Naive thymus-derived CD8-positive, alpha-beta T cell (primary cell): ENCODE data around the gene EFHD1. TPM values are rescaled to one million over a fixed set of nuclear protein-coding genes. Genes with fewer than 3 reads are reported as not detected.
"Not testable (repeated sequence)": the region's sequence is repeated elsewhere in the genome, so short reads cannot be mapped to it uniquely, and the experiment has no call there.

Source experiments
- ATAC-seq, 2 donors: fragments of 150-1000 bp; cut with Tn5 transposase in 1 of 2; sonication (Bioruptor Pico), chemical (Tn5 transposase) in 1 of 2; 1 replicate in 1 of 2; 2 replicates in 1 of 2; pipeline ENCODE4 v1.10.0; 2021; ENCODE audit warnings: mild to moderate bottlenecking in 2 of 2, moderate library complexity in 2 of 2
- POLR2A ChIA-PET: fragments of 350-600 bp; sonication (Branson Sonifier 250); formaldehyde crosslinking; loops from one replicate; lab custom pipeline; 2021; ENCODE audit warnings: antibody characterized with exemption; lab: Charles Lee
- DNase-seq, 10 donors: peaks; one replicate each; pipeline versions ENCODE4 v3.0.0 to v3.0.0-alpha.2; 2020 to 2022
- H3K27ac Mint-ChIP-seq, 10 donors: one replicate each; pipeline ENCODE4 v1.8.0; 2020 to 2022; ENCODE audit warnings: mild to moderate bottlenecking in 10 of 10, mixed read lengths in 10 of 10, moderate library complexity in 4 of 10, inconsistent platforms in 1 of 10
- H3K27me3 Mint-ChIP-seq, 5 donors: one replicate each; pipeline ENCODE4 v1.8.0; 2021 to 2022; ENCODE audit warnings: mixed read lengths in 5 of 5
- H3K36me3 Mint-ChIP-seq, 3 donors: one replicate each; pipeline ENCODE4 v1.8.0; 2020 to 2022; ENCODE audit warnings: mixed read lengths in 3 of 3, mild to moderate bottlenecking in 2 of 3, inconsistent platforms in 1 of 3
- H3K4me1 Mint-ChIP-seq, 4 donors: one replicate each; pipeline ENCODE4 v1.8.0; 2021 to 2022; ENCODE audit warnings: mixed read lengths in 4 of 4
- H3K4me3 Mint-ChIP-seq, 10 donors: one replicate each; pipeline ENCODE4 v1.8.0; 2020 to 2022; ENCODE audit warnings: mild to moderate bottlenecking in 10 of 10, mixed read lengths in 10 of 10, moderate library complexity in 6 of 10, inconsistent platforms in 1 of 10
- H3K9me3 Mint-ChIP-seq, 9 donors: one replicate each; pipeline ENCODE4 v1.8.0; 2020 to 2022; ENCODE audit warnings: mixed read lengths in 9 of 9, mild to moderate bottlenecking in 3 of 9, inconsistent platforms in 1 of 9, moderate library complexity in 1 of 9
- polyA plus RNA-seq, 3 donors: library from polyadenylated mRNA; unstranded; fragments of 300-500 nt; fragmentation: Illumina TruSeq; gene quantifications; one replicate each; pipeline ENCODE4 v1.2.3, GENCODE V29; 2021
- total RNA-seq, 8 experiments: library from RNA in 2 of 8; stranded (reverse) in 2 of 8; gene quantifications; one replicate each; pipeline ENCODE4 v1.2.3 and lab custom pipeline; 2021 to 2026

EFHD1 gene
- total and polyA plus RNA-seq, 5 experiments from 2014 or later: 2.5 to 6.9 (median 4.3) TPM

DNA sequence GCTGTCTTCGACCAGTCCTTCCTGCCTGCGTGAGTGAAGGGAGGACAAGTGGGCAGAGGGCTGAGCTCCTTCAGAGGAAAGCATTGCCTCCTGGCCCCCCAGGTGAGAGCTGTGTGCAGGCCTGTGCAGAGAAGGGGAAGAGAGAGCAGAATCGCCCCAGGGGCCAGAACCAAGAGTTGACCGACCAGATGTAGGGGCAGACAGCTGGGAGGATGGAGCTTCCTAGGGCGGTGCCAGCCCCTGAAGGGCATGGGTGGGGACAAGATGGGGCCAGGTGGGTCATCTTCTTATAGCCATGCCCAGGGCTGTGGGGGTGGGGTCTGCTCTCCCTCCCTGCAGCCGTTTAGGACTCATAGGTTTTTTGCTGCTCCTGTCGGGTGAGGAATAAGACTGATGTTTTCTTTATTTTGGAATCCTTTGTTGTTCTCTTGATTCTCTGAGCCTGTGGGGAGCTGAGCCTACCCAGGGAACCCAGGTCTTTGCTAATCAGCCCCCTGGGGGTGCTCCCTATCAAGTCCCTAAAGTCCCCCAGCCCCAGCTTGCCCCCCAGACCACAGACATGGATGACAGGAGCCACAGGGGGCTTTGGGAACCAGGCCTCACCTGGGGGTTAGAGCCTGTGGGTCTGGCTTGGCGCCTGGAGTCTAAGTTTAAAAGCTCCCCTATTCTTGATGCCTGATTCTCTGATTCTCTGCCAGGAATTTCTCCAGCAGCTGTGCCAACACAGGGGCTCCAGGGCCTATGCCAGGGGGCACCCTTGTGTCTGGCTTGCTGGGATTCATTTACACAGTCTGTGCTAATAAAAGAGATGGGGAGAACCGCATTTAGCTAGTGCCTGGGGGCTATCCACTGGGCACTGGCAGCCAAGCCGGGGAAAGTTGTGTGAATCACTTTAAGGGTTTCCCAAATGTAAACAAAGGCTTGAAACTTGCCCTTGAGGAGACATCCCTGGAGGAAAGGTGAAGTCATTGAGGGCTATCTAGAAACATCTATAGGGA, 9.3 kb upstream of the EFHD1 start:
- POLR2A ChIA-PET: interaction anchor here (0.7 kb wide), 1 partner anchor 662 kb away, joined by 3 read pairs; no protein-coding TSS in a partner anchor
- DNase-seq (no peak), ATAC-seq (no peak)
- no peak overlapping the region for H3K4me3 Mint-ChIP-seq
- peaks cover 0 to 17% (median 8%) of the 10 kb centered on the region in 5 donors for H3K27me3 Mint-ChIP-seq
- no peaks in the 10 kb centered on the region for H3K36me3 Mint-ChIP-seq
- H3K9me3 Mint-ChIP-seq: no peaks in the 10 kb centered on the region
- H3K27ac Mint-ChIP-seq: peak overlapping the region in 1 of 10 donors; percentile 52
- no peaks in the 10 kb centered on the region for H3K4me1 Mint-ChIP-seq

- H3K9me3 Mint-ChIP-seq: no peaks in the 10 kb centered on the region
- H3K27ac Mint-ChIP-seq: no peak overlapping the region
- ATAC-seq (no peak), DNase-seq (no peak)
- POLR2A ChIA-PET: no interaction called here
- H3K27me3 Mint-ChIP-seq: peaks cover 4 to 35% (median 14%) of the 10 kb centered on the region in 5 donors
- H3K4me3 Mint-ChIP-seq: no peak overlapping the region
- no peaks in the 10 kb centered on the region for H3K4me1 Mint-ChIP-seq
- no peaks in the 10 kb centered on the region for H3K36me3 Mint-ChIP-seq
These were observed 6.8 kb upstream of the EFHD1 start for GRCh38 chr2:232626584-232626983.

DNA sequence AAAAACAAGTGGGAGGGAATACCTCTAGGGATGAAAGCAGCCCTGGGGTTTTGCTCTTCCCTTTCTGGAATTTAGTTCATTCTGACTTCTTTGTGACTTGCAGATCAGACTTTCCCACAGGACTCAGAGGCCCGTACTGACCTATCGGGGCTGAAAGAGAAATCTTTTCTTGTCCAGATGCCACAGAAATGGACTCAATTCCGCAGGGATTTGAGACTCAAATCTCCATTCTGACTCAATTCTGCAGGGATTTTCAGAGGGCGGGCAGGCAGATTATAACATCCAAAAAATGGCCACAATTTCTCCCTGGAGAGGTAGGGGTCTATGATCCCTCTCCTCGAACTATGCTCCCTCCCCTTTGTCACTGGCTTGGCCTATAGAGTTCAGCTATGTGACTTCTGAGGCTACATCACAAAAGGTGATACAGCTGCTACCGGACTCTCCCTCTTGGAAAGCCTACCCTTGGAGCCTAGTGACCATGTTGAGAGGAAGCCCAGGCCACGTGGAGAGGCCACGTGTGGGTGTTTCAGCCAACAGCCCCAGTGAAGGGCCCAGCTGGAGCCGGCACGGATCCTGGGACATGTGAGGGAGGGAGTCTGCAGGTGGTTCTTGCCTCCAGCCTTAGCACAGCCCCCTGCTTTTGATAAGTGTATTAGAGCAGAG, 4.8 kb upstream of the EFHD1 start:
- POLR2A ChIA-PET: no interaction called here
- ATAC-seq: no peak
- Mint-ChIP-seq H3K27ac (no peak overlapping the region), H3K4me1 (peaks cover 5 to 8% (median 6%) of the 10 kb centered on the region in 4 donors), H3K27me3 (peaks cover 11 to 42% (median 24%) of the 10 kb centered on the region in 5 donors), H3K36me3 (peaks cover 0 to 2% (median 0%) of the 10 kb centered on the region in 3 donors), H3K9me3 (no peaks in the 10 kb centered on the region), H3K4me3 (no peak overlapping the region)
- DNase-seq: no peak

- no peaks in the 10 kb centered on the region for H3K9me3 Mint-ChIP-seq
- no peak overlapping the region for H3K4me3 Mint-ChIP-seq
- peaks cover 11 to 42% (median 24%) of the 10 kb centered on the region in 5 donors for H3K27me3 Mint-ChIP-seq
- DNase-seq (no peak), ATAC-seq (no peak)
- H3K36me3 Mint-ChIP-seq: peaks cover 0 to 2% (median 0%) of the 10 kb centered on the region in 3 donors
- H3K4me1 Mint-ChIP-seq: peaks cover 5 to 8% (median 6%) of the 10 kb centered on the region in 4 donors
- H3K27ac Mint-ChIP-seq: no peak overlapping the region
- POLR2A ChIA-PET: no interaction called here
These were observed 4.3 kb upstream of the EFHD1 start for GRCh38 chr2:232629129-232629475.

GRCh38 chr2:232632229-232632903, 1.0 kb upstream of the EFHD1 start:
- peaks cover 0 to 6% (median 2%) of the 10 kb centered on the region in 3 donors for H3K36me3 Mint-ChIP-seq
- no peak for ATAC-seq
- POLR2A ChIA-PET: interaction anchor here (0.8 to 1.0 kb wide), 2 partner anchors 27 to 39 kb away, joined by 3 to 4 read pairs; no protein-coding TSS in a partner anchor
- H3K27me3 Mint-ChIP-seq: peaks cover 15 to 60% (median 32%) of the 10 kb centered on the region in 5 donors
- peaks cover 0 to 2% (median 0%) of the 10 kb centered on the region in 9 donors for H3K9me3 Mint-ChIP-seq
- peak overlapping the region in 2 of 10 donors; percentile 36 to 67 for H3K27ac Mint-ChIP-seq
- H3K4me1 Mint-ChIP-seq: peaks cover 5 to 13% (median 8%) of the 10 kb centered on the region in 4 donors
- DNase-seq: no peak
- peak overlapping the region; percentile 42 to 77 (median 60) for H3K4me3 Mint-ChIP-seq

DNA sequence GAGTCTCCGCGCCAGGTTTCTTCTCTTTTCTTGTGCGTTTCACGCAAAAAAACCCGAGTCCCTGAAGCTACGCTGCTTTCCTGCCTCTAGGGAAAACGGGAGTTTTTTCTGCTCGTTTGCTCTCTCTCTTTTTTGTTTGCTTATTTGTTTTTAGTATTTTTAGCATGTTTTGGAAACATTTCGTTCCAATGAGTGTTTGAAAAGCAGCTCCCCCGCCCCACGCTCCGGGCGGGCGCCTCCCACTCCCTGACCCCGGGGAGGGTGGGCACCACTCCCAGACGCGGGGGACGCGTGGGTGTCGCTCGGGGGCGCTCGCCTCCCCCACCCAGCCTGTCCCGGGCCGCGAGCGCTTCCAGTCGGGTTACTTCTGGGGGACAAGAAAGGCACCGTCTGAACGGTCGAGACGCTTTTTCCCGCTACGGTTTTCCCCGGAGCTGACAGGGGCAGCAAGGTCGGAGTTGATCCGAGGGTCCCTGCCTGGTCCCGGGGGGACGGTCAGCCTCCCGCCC, 446 bp upstream of the EFHD1 start:
- DNase-seq (no peak), ATAC-seq (peak; percentile 18 to 40)
- Mint-ChIP-seq H3K27ac (peak overlapping the region in 1 of 10 donors; percentile 36), H3K4me1 (peaks cover 5 to 13% (median 8%) of the 10 kb centered on the region in 4 donors), H3K4me3 (peak overlapping the region; percentile 42 to 77 (median 60)), H3K27me3 (peaks cover 15 to 59% (median 31%) of the 10 kb centered on the region in 5 donors), H3K36me3 (peaks cover 0 to 6% (median 2%) of the 10 kb centered on the region in 3 donors), H3K9me3 (peaks cover 0 to 2% (median 0%) of the 10 kb centered on the region in 9 donors)
- POLR2A ChIA-PET: interaction anchor here (0.8 to 1.0 kb wide), 2 partner anchors 28 to 39 kb away, joined by 3 to 4 read pairs; no protein-coding TSS in a partner anchor

DNA sequence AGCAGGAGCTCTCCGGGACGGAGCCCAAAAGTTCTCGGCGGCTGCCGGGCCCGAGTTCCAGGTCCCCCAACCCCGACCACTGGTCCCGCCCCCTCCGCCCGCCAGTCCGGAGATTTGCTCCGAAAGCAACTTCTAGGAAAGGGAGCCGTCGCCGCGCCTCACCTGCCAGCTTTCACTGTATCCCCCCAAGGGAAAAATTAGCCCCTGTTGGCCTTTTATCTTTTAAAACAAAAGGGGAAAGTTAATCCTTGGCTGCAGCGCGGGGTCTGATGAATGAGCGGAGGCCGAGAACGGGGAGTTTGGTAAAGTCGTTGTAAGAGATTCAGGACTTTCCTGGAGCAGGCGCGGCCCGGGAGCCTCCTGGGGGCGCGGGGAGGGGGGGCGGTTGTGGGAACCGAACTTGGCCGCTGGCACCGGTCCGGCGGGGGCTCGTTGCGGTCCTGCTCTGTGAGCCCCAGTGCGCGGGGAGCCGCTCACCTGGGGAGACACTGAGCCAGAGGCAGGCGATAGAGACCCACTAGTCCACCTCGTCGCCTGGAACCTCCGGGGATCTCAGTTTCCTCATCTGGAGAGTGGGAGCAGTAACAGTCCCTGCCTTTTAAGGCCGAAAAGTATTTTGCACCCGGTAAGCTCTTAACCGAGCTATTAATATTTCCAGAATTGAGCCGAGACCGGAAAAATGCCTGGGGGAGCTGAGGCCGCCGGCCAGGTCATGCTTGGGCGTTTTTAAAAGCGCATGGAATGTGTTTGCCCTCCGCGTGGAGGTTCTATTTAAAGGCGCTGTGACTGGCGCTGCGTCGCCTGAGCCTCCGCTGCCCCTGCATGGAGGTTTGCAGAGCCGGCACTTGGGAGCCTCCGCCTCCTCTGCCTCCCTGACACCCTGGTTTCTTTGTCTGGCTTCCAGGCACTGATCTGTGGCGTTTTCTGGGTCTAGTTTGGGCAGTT, 1.1 kb downstream of the EFHD1 start:
- no peak for DNase-seq
- peak overlapping the region in 2 of 10 donors; percentile 20 to 67 for H3K27ac Mint-ChIP-seq
- H3K4me1 Mint-ChIP-seq: peaks cover 5 to 13% (median 8%) of the 10 kb centered on the region in 4 donors
- H3K9me3 Mint-ChIP-seq: peaks cover 0 to 2% (median 0%) of the 10 kb centered on the region in 9 donors
- ATAC-seq: no peak
- H3K4me3 Mint-ChIP-seq: peak overlapping the region; percentile 33 to 78 (median 60)
- H3K27me3 Mint-ChIP-seq: peaks cover 15 to 53% (median 42%) of the 10 kb centered on the region in 5 donors
- POLR2A ChIA-PET: no interaction called here
- H3K36me3 Mint-ChIP-seq: peaks cover 0 to 6% (median 2%) of the 10 kb centered on the region in 3 donors

GRCh38 chr2:232635376-232635775, 2.0 kb downstream of the EFHD1 start:
- H3K27ac Mint-ChIP-seq: peak overlapping the region in 3 of 10 donors; percentile 20 to 54 (median 29)
- H3K4me1 Mint-ChIP-seq: peaks cover 5 to 13% (median 8%) of the 10 kb centered on the region in 4 donors
- not testable (repeated sequence) for H3K9me3 Mint-ChIP-seq, DNase-seq, H3K36me3 Mint-ChIP-seq, ATAC-seq
- POLR2A ChIA-PET: interaction anchor here (1.0 kb wide), 1 partner anchor 44 kb away, joined by 4 read pairs; no protein-coding TSS in a partner anchor
- peak overlapping the region in 9 of 10 donors; percentile 16 to 73 (median 48) for H3K4me3 Mint-ChIP-seq
- H3K27me3 Mint-ChIP-seq: peaks cover 15 to 57% (median 44%) of the 10 kb centered on the region in 5 donors

GRCh38 chr2:232635820-232636219, 2.4 kb downstream of the EFHD1 start:
- peaks cover 15 to 57% (median 42%) of the 10 kb centered on the region in 5 donors for H3K27me3 Mint-ChIP-seq
- peak overlapping the region in 1 of 10 donors; percentile 29 for H3K27ac Mint-ChIP-seq
- DNase-seq: no peak

DNA sequence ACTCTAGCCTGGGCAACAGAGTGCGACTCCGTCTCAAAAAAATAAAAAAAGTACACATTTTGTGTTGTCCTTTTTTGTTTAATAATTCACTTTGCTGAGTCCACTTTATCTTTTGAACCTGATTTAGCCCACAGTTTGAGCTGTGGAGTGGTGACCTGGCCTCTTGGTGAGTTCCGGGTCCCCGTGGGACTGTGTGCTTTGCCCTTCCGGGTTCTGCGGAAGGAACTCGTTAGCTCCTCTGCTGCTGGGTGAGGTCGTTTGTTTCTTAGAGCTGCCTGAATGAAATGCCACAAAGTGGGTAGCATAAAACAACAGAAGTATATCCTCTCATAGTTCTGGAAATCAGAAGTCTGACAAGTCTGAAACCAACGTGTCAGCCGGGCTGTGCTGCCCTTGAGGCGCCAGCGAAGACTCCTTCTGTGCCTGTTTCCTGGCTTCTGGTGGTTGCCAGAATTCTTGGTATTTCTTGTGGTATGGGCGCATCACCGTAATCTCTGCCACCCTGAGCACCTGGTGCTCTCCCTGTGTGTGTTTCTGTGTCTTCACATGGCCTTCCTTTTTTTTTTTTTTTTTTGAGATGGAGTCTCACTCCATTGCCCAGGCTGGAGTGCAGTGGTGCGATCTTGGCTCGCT, 3.5 kb downstream of the EFHD1 start:
- peak; percentile 35 to 43 for ATAC-seq
- peak overlapping the region in 9 of 10 donors; percentile 49 to 90 (median 78) for H3K27ac Mint-ChIP-seq

More at GRCh38 chr2:232635820-232636219, 2.4 kb downstream of the EFHD1 start:
- H3K9me3 Mint-ChIP-seq: peaks cover 0 to 2% (median 0%) of the 10 kb centered on the region in 9 donors
- POLR2A ChIA-PET: interaction anchor here (1.0 kb wide), 1 partner anchor 44 kb away, joined by 4 read pairs; no protein-coding TSS in a partner anchor
- H3K4me3 Mint-ChIP-seq: peak overlapping the region in 2 of 10 donors; percentile 36 to 64
- ATAC-seq: no peak
- peaks cover 0 to 6% (median 2%) of the 10 kb centered on the region in 3 donors for H3K36me3 Mint-ChIP-seq
- peaks cover 5 to 13% (median 8%) of the 10 kb centered on the region in 4 donors for H3K4me1 Mint-ChIP-seq

More for the DNA sequence above, 3.5 kb downstream of the EFHD1 start:
- H3K36me3 Mint-ChIP-seq: peaks cover 0 to 6% (median 2%) of the 10 kb centered on the region in 3 donors
- DNase-seq: peak in 2 of 10 donors; percentile 19 to 25
- H3K4me1 Mint-ChIP-seq: peaks cover 5 to 13% (median 8%) of the 10 kb centered on the region in 4 donors
- H3K9me3 Mint-ChIP-seq: peaks cover 0 to 2% (median 0%) of the 10 kb centered on the region in 9 donors
- POLR2A ChIA-PET: interaction anchor here (1.1 kb wide), 1 partner anchor 10 kb away, joined by 3 read pairs; no protein-coding TSS in a partner anchor
- peaks cover 15 to 50% (median 41%) of the 10 kb centered on the region in 5 donors for H3K27me3 Mint-ChIP-seq
- peak overlapping the region; percentile 19 to 80 (median 44) for H3K4me3 Mint-ChIP-seq
